ENCODE measurements around the gene MTFMT.
"Not testable (repeated sequence)": the region's sequence is repeated elsewhere in the genome, so short reads cannot be mapped to it uniquely, and the experiment has no call there.

DNA sequence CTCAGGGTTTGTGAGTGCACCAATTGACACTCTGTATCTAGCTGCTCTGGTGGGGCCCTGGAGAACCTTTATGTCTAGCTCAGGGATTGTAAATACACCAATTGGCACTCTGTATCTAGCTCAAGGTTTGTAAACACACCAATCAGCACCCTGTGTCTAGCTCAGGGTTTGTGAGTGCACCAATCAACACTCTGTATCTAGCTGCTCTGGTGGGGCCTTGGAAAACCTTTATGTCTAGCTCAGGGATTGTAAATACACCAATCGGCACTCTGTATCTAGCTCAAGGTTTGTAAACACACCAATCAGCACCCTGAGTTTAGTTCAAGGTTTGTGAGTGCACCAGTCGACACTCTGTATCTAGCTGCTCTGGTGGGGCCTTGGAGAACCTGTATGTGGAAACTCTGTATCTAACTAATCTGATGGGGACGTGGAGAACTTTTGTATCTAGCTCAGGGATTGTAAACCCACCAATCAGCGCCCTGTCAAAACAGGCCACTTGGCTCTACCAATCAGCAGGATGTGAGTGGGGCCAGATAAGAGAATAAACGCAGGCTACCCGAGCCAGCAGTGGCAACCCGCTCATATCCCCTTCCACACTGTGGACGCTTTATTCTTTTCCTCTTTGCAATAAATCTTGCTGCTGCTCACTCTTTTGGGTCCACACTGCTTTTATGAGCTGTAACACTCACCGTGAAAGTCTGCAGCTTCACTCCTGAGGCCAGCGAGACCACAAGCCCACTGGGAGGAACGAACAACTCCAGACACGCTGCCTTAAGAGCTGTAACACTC is 46.4 kb upstream of the MTFMT start:
- TF ChIP-seq POLR2AphosphoS5, EP300, POLR2A (IDR thresholded peaks at IDR 0.05): not testable (repeated sequence)
- TF ChIP-seq, protein P1, sequence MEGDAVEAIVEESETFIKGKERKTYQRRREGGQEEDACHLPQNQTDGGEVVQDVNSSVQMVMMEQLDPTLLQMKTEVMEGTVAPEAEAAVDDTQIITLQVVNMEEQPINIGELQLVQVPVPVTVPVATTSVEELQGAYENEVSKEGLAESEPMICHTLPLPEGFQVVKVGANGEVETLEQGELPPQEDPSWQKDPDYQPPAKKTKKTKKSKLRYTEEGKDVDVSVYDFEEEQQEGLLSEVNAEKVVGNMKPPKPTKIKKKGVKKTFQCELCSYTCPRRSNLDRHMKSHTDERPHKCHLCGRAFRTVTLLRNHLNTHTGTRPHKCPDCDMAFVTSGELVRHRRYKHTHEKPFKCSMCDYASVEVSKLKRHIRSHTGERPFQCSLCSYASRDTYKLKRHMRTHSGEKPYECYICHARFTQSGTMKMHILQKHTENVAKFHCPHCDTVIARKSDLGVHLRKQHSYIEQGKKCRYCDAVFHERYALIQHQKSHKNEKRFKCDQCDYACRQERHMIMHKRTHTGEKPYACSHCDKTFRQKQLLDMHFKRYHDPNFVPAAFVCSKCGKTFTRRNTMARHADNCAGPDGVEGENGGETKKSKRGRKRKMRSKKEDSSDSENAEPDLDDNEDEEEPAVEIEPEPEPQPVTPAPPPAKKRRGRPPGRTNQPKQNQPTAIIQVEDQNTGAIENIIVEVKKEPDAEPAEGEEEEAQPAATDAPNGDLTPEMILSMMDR (IDR thresholded peaks at IDR 0.05), result not testable (repeated sequence)
